ENCODE measurements around the gene PRR23C. TPM values are rescaled to one million over a fixed set of nuclear protein-coding genes. Genes with fewer than 3 reads are reported as not detected.
A peak's percentile ranks its signal among the peaks of the same experiment; 100 is the strongest.

The PRR23C gene
- polyA plus RNA-seq, 2 of the 4 experiments (the other 2 are of a cell fraction), result not detected

- H3K4me1 ChIP-seq, result no peaks in the 10 kb centered on the region
- ATAC-seq (no peak), DNase-seq (ENCODE audit: low read depth in 1 of 2, low spot score in 1 of 2) (no peak)
Measured at GRCh38 chr3:139016430-139017048, 28.2 kb downstream of the PRR23C start.

GRCh38 chr3:139006051-139006716 lies 38.5 kb downstream of the PRR23C start, which contains the start of gene PRR23A:
Gene PRR23A (minus strand): TSS chr3:139006268. CDS start chr3:139006268, 0 bp downstream.
- Histone ChIP-seq H3K27ac (no peak within 1 kb of the TSS), H3K9me3 (no peaks in the 10 kb centered on the region), H3K4me1 (no peaks in the 10 kb centered on the region), H3K4me3 (no peak within 1 kb of the TSS), H3K4me2 (no peak within 1 kb of the TSS)
- DNase-seq (ENCODE audit: low read depth in 1 of 2, low spot score in 1 of 2) (no peak), ATAC-seq (no peak), FAIRE-seq (no peak)
- TF ChIP-seq TFCP2L1 (CRISPR knock-in tag; IDR thresholded peaks at IDR 0.05) (no peak), ESRRA (IDR thresholded peaks at IDR 0.05; ENCODE audit: borderline replicate concordance, low read length) (no peak), RNF2 (IDR thresholded peaks at IDR 0.05; ENCODE audit: borderline replicate concordance, low read depth) (no peak), RFX5 (IDR thresholded peaks at IDR 0.05) (no peak), MYC (IDR thresholded peaks at IDR 0.05; ENCODE audit: borderline replicate concordance, low read length) (no peak), NPAS2 (CRISPR knock-in tag; IDR thresholded peaks at IDR 0.05; ENCODE audit: borderline replicate concordance) (no peak), MAFK (IDR thresholded peaks at IDR 0.05; ENCODE audit: partially characterized antibody) (no peak), USF2 (IDR thresholded peaks at IDR 0.05) (no peak), CTCF (IDR thresholded peaks at IDR 0.05) (no peak), ZFP36 (IDR thresholded peaks at IDR 0.05; ENCODE audit: borderline replicate concordance, partially characterized antibody) (no peak), CBX2 (IDR thresholded peaks at IDR 0.05; ENCODE audit: borderline replicate concordance, low read depth) (no peak), PBX3 (IDR thresholded peaks at IDR 0.05) (no peak), MAX (IDR thresholded peaks at IDR 0.05) (no peak), PHF8 (IDR thresholded peaks at IDR 0.05; ENCODE audit: borderline replicate concordance, low read depth) (no peak), HOXA7 (CRISPR knock-in tag; IDR thresholded peaks at IDR 0.05) (no peak), CBX8 (IDR thresholded peaks at IDR 0.05) (no peak), ZNF302 (CRISPR knock-in tag; IDR thresholded peaks at IDR 0.05) (no peak)
- WGBS (ENCODE audit: missing lambda C conversion rate), result 83% methylated on average over 38 of the region's 60 CpGs
- CTCF ChIA-PET, result no interaction called here
- POLR2A ChIA-PET, result no interaction called here

More at GRCh38 chr3:139016430-139017048, 28.2 kb downstream of the PRR23C start:
- no peak overlapping the region for H3K27ac ChIP-seq
- ChIA-PET CTCF (no interaction called here), POLR2A (no interaction called here)
- no peaks in the 10 kb centered on the region; the same call in 2 of the 3 replicates for H3K9me3 ChIP-seq
- H3K4me3 ChIP-seq, result no peak overlapping the region
- WGBS (ENCODE audit: missing lambda C conversion rate), result 41% methylated on average over 3 of the region's 3 CpGs
- no peak overlapping the region for H3K4me2 ChIP-seq
- no peak for FAIRE-seq
- no peak for TF ChIP-seq RNF2 (IDR thresholded peaks at IDR 0.05; ENCODE audit: borderline replicate concordance, low read depth)
- TF ChIP-seq FOSL2 (IDR thresholded peaks at IDR 0.05), result no peak
- TF ChIP-seq FOSL2 (CRISPR knock-in tag; IDR thresholded peaks at IDR 0.05), result peak; percentile 41; the same call in 1 of the 2 replicates
- TF ChIP-seq MAFK (IDR thresholded peaks at IDR 0.05; ENCODE audit: partially characterized antibody), result peak; percentile 30

Measured in A549 (cell line).